Stomach (tissue), 4 donors: Measurements from ENCODE around the gene FBXW11.

Experiments used
- EP300 ChIP-seq: sonication (generic); formaldehyde crosslinking; IDR thresholded peaks from one replicate; pipeline ENCODE4 v1.6.1; 2017; ENCODE audit warnings: antibody characterized with exemption
- POLR2A ChIP-seq, 4 donors: fragments of 450-650 bp; IDR thresholded peaks; one replicate each; pipeline ENCODE4 v1.6.1; 2016; ENCODE audit warnings: antibody characterized with exemption in 4 of 4, control low read depth in 2 of 4, mild to moderate bottlenecking in 1 of 4, moderate library complexity in 1 of 4
- POLR2AphosphoS5 ChIP-seq, 3 donors: sonication (generic); formaldehyde crosslinking; IDR thresholded peaks; one replicate each; pipeline ENCODE4 v1.6.1; 2016; ENCODE audit warnings: antibody characterized with exemption in 3 of 3
- TF ChIP-seq, protein P1 (sequence below), 7 experiments: fragments of 450-650 bp in 4 of 7; fragments of 200-600 bp in 3 of 7; sonication (generic) in 3 of 7; IDR thresholded peaks; one replicate each; pipeline ENCODE4 v1.5.1; 2016 to 2019; ENCODE audit warnings: antibody characterized with exemption in 7 of 7, control low read depth in 2 of 7, mild to moderate bottlenecking in 1 of 7

DNA sequence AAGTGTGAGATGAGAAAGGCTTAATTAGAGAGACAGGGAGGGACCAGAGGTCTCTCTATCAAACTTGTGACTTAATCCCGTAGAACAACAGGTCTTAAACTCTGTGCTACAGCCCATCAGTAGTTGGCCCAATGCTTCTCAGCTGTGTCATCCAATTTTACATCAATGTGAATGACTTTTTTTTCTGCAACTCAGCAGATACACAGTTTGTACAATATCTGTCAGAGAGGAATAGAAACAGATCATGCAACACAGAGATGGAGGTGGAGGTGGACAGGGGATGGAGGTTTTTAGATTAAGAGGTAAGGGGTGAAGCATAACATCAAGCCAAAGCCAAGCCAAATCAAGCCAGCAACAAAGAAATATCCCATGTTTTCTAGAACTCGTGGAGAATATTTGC is 43.0 kb downstream of the FBXW11 start:
- TF ChIP-seq, protein P1, sequence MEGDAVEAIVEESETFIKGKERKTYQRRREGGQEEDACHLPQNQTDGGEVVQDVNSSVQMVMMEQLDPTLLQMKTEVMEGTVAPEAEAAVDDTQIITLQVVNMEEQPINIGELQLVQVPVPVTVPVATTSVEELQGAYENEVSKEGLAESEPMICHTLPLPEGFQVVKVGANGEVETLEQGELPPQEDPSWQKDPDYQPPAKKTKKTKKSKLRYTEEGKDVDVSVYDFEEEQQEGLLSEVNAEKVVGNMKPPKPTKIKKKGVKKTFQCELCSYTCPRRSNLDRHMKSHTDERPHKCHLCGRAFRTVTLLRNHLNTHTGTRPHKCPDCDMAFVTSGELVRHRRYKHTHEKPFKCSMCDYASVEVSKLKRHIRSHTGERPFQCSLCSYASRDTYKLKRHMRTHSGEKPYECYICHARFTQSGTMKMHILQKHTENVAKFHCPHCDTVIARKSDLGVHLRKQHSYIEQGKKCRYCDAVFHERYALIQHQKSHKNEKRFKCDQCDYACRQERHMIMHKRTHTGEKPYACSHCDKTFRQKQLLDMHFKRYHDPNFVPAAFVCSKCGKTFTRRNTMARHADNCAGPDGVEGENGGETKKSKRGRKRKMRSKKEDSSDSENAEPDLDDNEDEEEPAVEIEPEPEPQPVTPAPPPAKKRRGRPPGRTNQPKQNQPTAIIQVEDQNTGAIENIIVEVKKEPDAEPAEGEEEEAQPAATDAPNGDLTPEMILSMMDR (IDR thresholded peaks at IDR 0.05), result no peak
- TF ChIP-seq POLR2A (IDR thresholded peaks at IDR 0.05), result no peak
- no peak for TF ChIP-seq POLR2AphosphoS5 (IDR thresholded peaks at IDR 0.05)
- no peak for TF ChIP-seq EP300
